Activated naive CD8-positive, alpha-beta T cell treated with anti-CD3 and anti-CD28 coated beads, Interleukin-2, amount 50 U/mL, for 24 hours (primary cell): ENCODE data around the gene LRRC45.

Experiments used
- ATAC-seq: fragments of 150-1000 bp; cut with Tn5 transposase; one replicate; pipeline ENCODE4 v1.10.0; 2021
- DNase-seq: peaks from one replicate; pipeline ENCODE4 v3.0.0; 2021
- H3K27ac Mint-ChIP-seq: one replicate; pipeline ENCODE4 v1.8.0; 2021; ENCODE audit warnings: mild to moderate bottlenecking, mixed read lengths
- H3K27me3 Mint-ChIP-seq: one replicate; pipeline ENCODE4 v1.8.0; 2021; ENCODE audit warnings: mixed read lengths
- H3K36me3 Mint-ChIP-seq: one replicate; pipeline ENCODE4 v1.8.0; 2021; ENCODE audit warnings: low read depth, mixed read lengths
- H3K4me1 Mint-ChIP-seq: one replicate; pipeline ENCODE4 v1.8.0; 2021; ENCODE audit warnings: mixed read lengths
- H3K4me3 Mint-ChIP-seq: one replicate; pipeline ENCODE4 v1.8.0; 2021; ENCODE audit warnings: mild to moderate bottlenecking, moderate library complexity, mixed read lengths
- H3K9me3 Mint-ChIP-seq: one replicate; pipeline ENCODE4 v1.8.0; 2021; ENCODE audit warnings: mixed read lengths

Gene LRRC45

GRCh38 chr17:82018152-82018988 lies 4.7 kb upstream of the LRRC45 start:
- Mint-ChIP-seq H3K4me3 (no peak overlapping the region), H3K9me3 (no peaks in the 10 kb centered on the region), H3K27me3 (no peaks in the 10 kb centered on the region), H3K4me1 (peaks cover 7% of the 10 kb centered on the region), H3K27ac (no peak overlapping the region), H3K36me3 (peaks cover 4% of the 10 kb centered on the region)
- no peak for DNase-seq
- ATAC-seq = no peak

DNA sequence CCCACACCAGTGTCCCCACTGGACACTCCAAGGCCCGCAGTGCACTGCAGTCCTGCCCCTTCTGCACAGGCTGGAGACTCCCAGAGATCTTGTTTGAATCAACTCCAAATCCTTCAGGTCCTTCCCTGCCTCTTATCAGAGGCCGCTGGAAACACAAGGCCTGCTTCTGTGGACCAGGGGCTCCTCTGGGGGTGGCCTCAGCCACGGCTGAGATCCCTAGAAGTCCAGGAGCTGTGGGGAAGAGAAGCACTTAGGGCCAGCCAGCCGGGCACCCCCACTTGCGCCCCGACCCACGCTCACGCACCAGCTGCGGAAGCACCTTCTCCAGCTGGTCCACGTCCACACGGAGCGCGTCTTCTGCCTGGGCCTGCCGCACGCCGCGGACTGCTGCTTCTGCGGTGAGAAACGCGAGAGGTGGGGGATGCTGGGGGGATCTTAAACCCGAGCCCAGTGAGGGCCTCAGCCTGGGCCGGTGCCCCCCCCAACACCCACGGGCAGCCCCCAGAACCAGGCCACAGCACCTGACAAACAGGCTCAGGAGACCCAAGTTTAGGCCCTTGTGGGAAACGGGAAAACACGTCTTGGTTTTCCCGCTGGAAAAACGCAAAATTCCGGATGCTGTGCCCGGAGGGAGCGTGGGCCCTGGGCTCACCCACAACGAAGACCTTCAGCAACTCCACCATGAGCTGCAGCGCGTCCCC lies 4.0 kb upstream of the LRRC45 start:
- H3K4me1 Mint-ChIP-seq = peaks cover 12% of the 10 kb centered on the region
- H3K36me3 Mint-ChIP-seq = peaks cover 4% of the 10 kb centered on the region
- no peak for DNase-seq
- no peak overlapping the region for H3K27ac Mint-ChIP-seq
- H3K9me3 Mint-ChIP-seq = no peaks in the 10 kb centered on the region
- ATAC-seq = no peak
- no peaks in the 10 kb centered on the region for H3K27me3 Mint-ChIP-seq
- H3K4me3 Mint-ChIP-seq = no peak overlapping the region

GRCh38 chr17:82019690-82020571 lies 3.2 kb upstream of the LRRC45 start:
- no peak overlapping the region for H3K27ac Mint-ChIP-seq
- no peaks in the 10 kb centered on the region for H3K27me3 Mint-ChIP-seq
- no peak overlapping the region for H3K4me3 Mint-ChIP-seq
- DNase-seq (peak; percentile 86), ATAC-seq (no peak)
- H3K9me3 Mint-ChIP-seq = no peaks in the 10 kb centered on the region
- peaks cover 4% of the 10 kb centered on the region for H3K36me3 Mint-ChIP-seq
- H3K4me1 Mint-ChIP-seq = peaks cover 13% of the 10 kb centered on the region

- Mint-ChIP-seq H3K27me3 (no peaks in the 10 kb centered on the region), H3K36me3 (peaks cover 4% of the 10 kb centered on the region), H3K4me3 (peak overlapping the region; percentile 52), H3K9me3 (no peaks in the 10 kb centered on the region), H3K27ac (no peak overlapping the region), H3K4me1 (peaks cover 13% of the 10 kb centered on the region)
- ATAC-seq (no peak), DNase-seq (no peak)
Measured at GRCh38 chr17:82020572-82021106, 2.5 kb upstream of the LRRC45 start.

- Mint-ChIP-seq H3K4me3 (peak overlapping the region; percentile 88), H3K36me3 (peaks cover 4% of the 10 kb centered on the region), H3K27ac (peak overlapping the region; percentile 78), H3K27me3 (no peaks in the 10 kb centered on the region), H3K4me1 (peaks cover 13% of the 10 kb centered on the region), H3K9me3 (no peaks in the 10 kb centered on the region)
- ATAC-seq (no peak), DNase-seq (peak; percentile 61)
Measured at GRCh38 chr17:82021107-82021899, 1.8 kb upstream of the LRRC45 start.

DNA sequence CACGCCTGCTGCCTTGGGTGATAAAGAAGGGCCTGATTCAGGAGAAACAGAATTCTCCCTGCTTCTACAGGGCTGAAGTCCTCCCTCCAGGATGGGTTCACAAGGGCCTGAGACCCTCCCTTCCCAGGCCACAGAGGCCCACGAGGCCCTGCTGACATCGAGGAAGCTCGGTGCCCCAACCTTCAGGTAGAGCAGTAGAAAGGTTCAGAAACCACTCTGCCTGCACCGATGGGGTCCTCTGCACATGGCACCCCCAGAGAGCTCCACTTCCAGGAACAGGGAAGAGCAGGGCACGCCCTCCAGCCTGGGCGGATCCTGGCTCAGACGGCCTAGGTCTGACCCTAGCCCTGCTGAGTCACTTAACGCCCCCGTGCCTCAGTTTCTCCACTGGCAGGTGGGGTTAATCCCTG lies 1.2 kb upstream of the LRRC45 start:
- DNase-seq = no peak
- peaks cover 4% of the 10 kb centered on the region for H3K36me3 Mint-ChIP-seq
- H3K4me3 Mint-ChIP-seq = peak overlapping the region; percentile 88
- H3K27ac Mint-ChIP-seq = peak overlapping the region; percentile 78
- H3K9me3 Mint-ChIP-seq = no peaks in the 10 kb centered on the region
- ATAC-seq = no peak
- peaks cover 13% of the 10 kb centered on the region for H3K4me1 Mint-ChIP-seq
- H3K27me3 Mint-ChIP-seq = no peaks in the 10 kb centered on the region

DNA sequence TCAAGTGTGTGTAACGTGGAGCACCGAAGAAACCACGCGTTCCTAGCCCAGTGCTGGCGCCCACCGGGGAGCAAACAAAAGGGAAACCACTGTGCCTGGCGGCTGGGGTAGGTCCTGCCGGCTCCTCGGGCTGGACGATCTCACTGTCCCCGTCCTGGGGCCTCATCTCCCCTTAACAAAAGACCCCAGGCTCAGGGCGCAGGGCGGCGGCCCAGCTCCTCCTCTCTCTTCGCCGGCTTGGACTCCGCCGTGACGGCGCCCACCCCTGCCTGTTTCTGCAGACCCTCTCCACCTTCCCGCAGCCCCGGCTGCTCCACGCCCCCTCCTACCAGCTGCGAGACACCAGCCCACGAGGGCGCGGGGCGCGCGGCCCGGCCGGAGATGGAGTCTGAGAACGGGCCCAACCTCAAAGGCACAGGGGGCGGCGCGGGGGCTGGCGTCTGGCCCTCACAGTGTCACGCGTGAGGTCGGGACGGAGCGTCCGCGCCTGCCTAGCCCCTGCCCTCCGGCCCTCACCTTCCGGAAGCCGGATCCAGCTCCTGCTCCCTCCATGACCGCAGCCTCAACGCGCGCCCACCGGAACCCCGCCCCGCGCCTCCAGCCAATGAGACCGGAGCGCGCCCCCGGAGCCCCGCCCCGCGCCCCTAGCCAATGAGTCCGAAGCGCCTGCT lies 660 bp upstream of the LRRC45 start, which contains the start of gene CENPX:
Gene CENPX (minus strand): TSS at position 569 of the 671 bp plus-strand sequence. CDS start 17 bp downstream, at position 552.
- DNase-seq (no peak), ATAC-seq (no peak)
- H3K9me3 Mint-ChIP-seq = no peaks in the 10 kb centered on the region
- no peaks in the 10 kb centered on the region for H3K27me3 Mint-ChIP-seq
- peak within 1 kb of the TSS; percentile 78 for H3K27ac Mint-ChIP-seq
- peaks cover 4% of the 10 kb centered on the region for H3K36me3 Mint-ChIP-seq
- H3K4me1 Mint-ChIP-seq = peaks cover 13% of the 10 kb centered on the region
- H3K4me3 Mint-ChIP-seq = peak within 1 kb of the TSS; percentile 88

- H3K4me3 Mint-ChIP-seq = peak overlapping the region; percentile 88
- H3K36me3 Mint-ChIP-seq = peaks cover 1% of the 10 kb centered on the region
- ATAC-seq (no peak), DNase-seq (peak; percentile 28)
- H3K9me3 Mint-ChIP-seq = no peaks in the 10 kb centered on the region
- no peaks in the 10 kb centered on the region for H3K27me3 Mint-ChIP-seq
- H3K4me1 Mint-ChIP-seq = peaks cover 13% of the 10 kb centered on the region
- H3K27ac Mint-ChIP-seq = no peak overlapping the region
Measured at GRCh38 chr17:82023447-82024241, 539 bp downstream of the LRRC45 start.

DNA sequence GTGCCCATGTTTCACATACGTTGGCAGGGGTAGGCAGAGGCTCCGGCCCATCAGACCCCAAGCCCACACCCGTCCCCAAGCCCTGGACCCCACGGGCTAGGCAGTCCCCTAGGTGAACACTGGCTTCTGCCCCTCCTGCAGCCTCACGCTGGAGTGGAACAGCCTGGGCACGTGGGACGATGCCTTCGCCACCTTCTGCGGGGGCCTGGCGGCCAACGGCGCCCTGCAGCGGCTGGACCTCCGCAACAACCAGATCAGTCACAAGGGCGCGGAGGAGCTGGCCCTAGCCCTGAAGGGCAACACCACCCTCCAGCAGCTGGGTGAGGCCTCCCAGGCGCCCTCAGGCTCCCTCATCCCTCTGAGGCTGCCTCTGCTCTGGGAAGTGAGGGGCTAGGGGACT lies 1.8 kb downstream of the LRRC45 start:
- Mint-ChIP-seq H3K27ac (no peak overlapping the region), H3K27me3 (no peaks in the 10 kb centered on the region), H3K4me1 (peaks cover 16% of the 10 kb centered on the region), H3K9me3 (no peaks in the 10 kb centered on the region), H3K4me3 (no peak overlapping the region), H3K36me3 (no peaks in the 10 kb centered on the region)
- ATAC-seq (no peak), DNase-seq (no peak)

GRCh38 chr17:82025401-82026107 lies 2.4 kb downstream of the LRRC45 start:
- DNase-seq (no peak), ATAC-seq (no peak)
- no peak overlapping the region for H3K4me3 Mint-ChIP-seq
- peaks cover 18% of the 10 kb centered on the region for H3K4me1 Mint-ChIP-seq
- no peaks in the 10 kb centered on the region for H3K9me3 Mint-ChIP-seq
- H3K27ac Mint-ChIP-seq = no peak overlapping the region
- no peaks in the 10 kb centered on the region for H3K27me3 Mint-ChIP-seq
- no peaks in the 10 kb centered on the region for H3K36me3 Mint-ChIP-seq

GRCh38 chr17:82028246-82028645 lies 5.1 kb downstream of the LRRC45 start:
- Mint-ChIP-seq H3K27me3 (no peaks in the 10 kb centered on the region), H3K9me3 (no peaks in the 10 kb centered on the region), H3K4me1 (peaks cover 13% of the 10 kb centered on the region), H3K36me3 (no peaks in the 10 kb centered on the region), H3K4me3 (no peak overlapping the region), H3K27ac (no peak overlapping the region)
- DNase-seq (no peak), ATAC-seq (no peak)

GRCh38 chr17:82028966-82029365 lies 5.9 kb downstream of the LRRC45 start:
- Mint-ChIP-seq H3K27me3 (no peaks in the 10 kb centered on the region), H3K4me3 (no peak overlapping the region), H3K4me1 (peaks cover 11% of the 10 kb centered on the region), H3K9me3 (no peaks in the 10 kb centered on the region), H3K27ac (no peak overlapping the region), H3K36me3 (no peaks in the 10 kb centered on the region)
- no peak for DNase-seq
- no peak for ATAC-seq
